GM12875 (cell line): ENCODE data around the gene MACROD1.

Experiments
- H3K4me3 ChIP-seq: one replicate; pipeline ENCODE4 v1.5.1; 2011; ENCODE audit warnings: low read depth, low read length, control low read depth
- CTCF ChIP-seq: IDR thresholded peaks from 2 replicates; pipeline ENCODE4 v1.5.1; 2011; ENCODE audit warnings: low read depth, mild to moderate bottlenecking, control low read depth, inconsistent platforms, low read length, moderate library complexity, borderline replicate concordance; ENCODE audit not compliant: insufficient read depth

MACROD1 gene

GRCh38 chr11:64074239-64074638, 91.7 kb downstream of the MACROD1 start:
- no peak overlapping the region for H3K4me3 ChIP-seq
- no peak for TF ChIP-seq CTCF

GRCh38 chr11:64073542-64073941, 92.4 kb downstream of the MACROD1 start:
- TF ChIP-seq CTCF: no peak
- no peak overlapping the region for H3K4me3 ChIP-seq

GRCh38 chr11:64072871-64073270, 93.0 kb downstream of the MACROD1 start:
- TF ChIP-seq CTCF: no peak
- no peak overlapping the region for H3K4me3 ChIP-seq

GRCh38 chr11:64072403-64072802, 93.5 kb downstream of the MACROD1 start:
- TF ChIP-seq CTCF: no peak
- no peak overlapping the region for H3K4me3 ChIP-seq

- no peak overlapping the region for H3K4me3 ChIP-seq
- no peak for TF ChIP-seq CTCF
Observed at GRCh38 chr11:64071849-64072248, 94.1 kb downstream of the MACROD1 start.

- no peak for TF ChIP-seq CTCF
- no peak overlapping the region for H3K4me3 ChIP-seq
Observed at GRCh38 chr11:64070314-64070681, 95.6 kb downstream of the MACROD1 start.

- H3K4me3 ChIP-seq: no peak overlapping the region
- no peak for TF ChIP-seq CTCF
Observed at GRCh38 chr11:64069401-64070313, 96.3 kb downstream of the MACROD1 start.
